Vagina (tissue), 2 donors: ENCODE data around the gene MAP4K4.

ENCODE experiments used
- CTCF ChIP-seq, 3 experiments: fragments of 450-650 bp in 2 of 3; fragments of 200-600 bp in 1 of 3; sonication (generic) in 1 of 3; IDR thresholded peaks; one replicate each; pipeline ENCODE4 v1.5.1; 2017 to 2019; ENCODE audit warnings: antibody characterized with exemption in 3 of 3, mild to moderate bottlenecking in 2 of 3, moderate library complexity in 2 of 3
- POLR2A ChIP-seq, 2 donors: fragments of 450-650 bp; IDR thresholded peaks; one replicate each; pipeline ENCODE4 v1.6.1; 2017; ENCODE audit warnings: antibody characterized with exemption in 2 of 2, mild to moderate bottlenecking in 2 of 2, moderate library complexity in 2 of 2
- POLR2AphosphoS5 ChIP-seq, 2 donors: sonication (generic); formaldehyde crosslinking; IDR thresholded peaks; one replicate each; pipeline ENCODE4 v1.9.0; 2017; ENCODE audit warnings: antibody characterized with exemption in 2 of 2, mild to moderate bottlenecking in 2 of 2, low read depth in 1 of 2; ENCODE audit not compliant: insufficient read depth in 1 of 2

- no peak for TF ChIP-seq POLR2AphosphoS5 (IDR thresholded peaks at IDR 0.05; ENCODE audit: insufficient read depth in 1 of 2, low read depth in 1 of 2)
- TF ChIP-seq POLR2A (IDR thresholded peaks at IDR 0.05) = no peak
- no peak for TF ChIP-seq CTCF (IDR thresholded peaks at IDR 0.05)
These were observed 32.1 kb downstream of the MAP4K4 start for GRCh38 chr2:101729521-101730190.
